Tibial nerve (tissue), 4 donors: ENCODE data around the gene GTF3C2. TPM values are rescaled to one million over a fixed set of nuclear protein-coding genes. Genes with fewer than 3 reads are reported as not detected.
"Not testable (repeated sequence)": the region's sequence is repeated elsewhere in the genome, so short reads cannot be mapped to it uniquely, and the experiment has no call there.

ENCODE experiments used
- DNase-seq, 2 donors: peaks; one replicate each; pipeline ENCODE4 v3.0.0-alpha.2; 2019; ENCODE audit warnings: low spot score in 2 of 2
- H3K27ac ChIP-seq, 4 donors: fragments of 200-600 bp; sonication (generic) in 3 of 4; one replicate each; pipeline ENCODE4 v1.5.1; 2017 to 2019; ENCODE audit warnings: mild to moderate bottlenecking in 1 of 4
- H3K27me3 ChIP-seq, 2 donors: fragments of 200-600 bp; sonication (generic) in 1 of 2; one replicate each; pipeline versions ENCODE4 v1.5.1 to v1.6.0; 2017 to 2019
- H3K36me3 ChIP-seq, 3 donors: fragments of 200-600 bp; sonication (generic); one replicate each; pipeline ENCODE4 v1.5.1; 2018 to 2019
- H3K4me1 ChIP-seq, 4 donors: fragments of 200-600 bp; sonication (generic) in 3 of 4; one replicate each; pipeline ENCODE4 v1.5.1; 2017 to 2019
- H3K4me3 ChIP-seq, 4 donors: fragments of 200-600 bp; sonication (generic) in 3 of 4; one replicate each; pipeline ENCODE4 v1.5.1; 2017 to 2019; ENCODE audit warnings: mild to moderate bottlenecking in 1 of 4, moderate library complexity in 1 of 4
- H3K9me3 ChIP-seq, 4 donors: fragments of 200-600 bp; sonication (generic) in 3 of 4; one replicate each; pipeline ENCODE4 v1.5.1; 2017 to 2019
- EP300 ChIP-seq, 2 donors: sonication (generic); formaldehyde crosslinking; IDR thresholded peaks; one replicate each; pipeline ENCODE4 v1.6.1; 2017; ENCODE audit warnings: antibody characterized with exemption in 2 of 2, mild to moderate bottlenecking in 1 of 2
- POLR2A ChIP-seq, 2 donors: fragments of 450-650 bp; IDR thresholded peaks; one replicate each; pipeline ENCODE4 v1.6.1; 2017; ENCODE audit warnings: antibody characterized with exemption in 2 of 2, mild to moderate bottlenecking in 2 of 2, moderate library complexity in 2 of 2
- WGBS, 2 donors: methylation state at CpG; one replicate each; pipeline ENCODE4 v1.1.5; 2018; 5-methylcytosine and 5-hydroxymethylcytosine counted together
- total RNA-seq, 4 donors: library from RNA; depleted of rRNA; stranded (reverse); fragments of >200 nt; gene quantifications; one replicate each; pipeline ENCODE4 v1.1.0, GENCODE V29; 2016
- TF ChIP-seq, protein P1 (sequence below), 5 experiments: fragments of 200-600 bp in 3 of 5; fragments of 450-650 bp in 2 of 5; sonication (generic) in 3 of 5; IDR thresholded peaks; one replicate each; pipeline ENCODE4 v1.5.1; 2016 to 2019; ENCODE audit warnings: antibody characterized with exemption in 5 of 5, mild to moderate bottlenecking in 3 of 5, moderate library complexity in 2 of 5

GTF3C2 gene
- total RNA-seq, 4 donors from 2014 or later: 38.9 to 54.0 (median 46.0) TPM

DNA sequence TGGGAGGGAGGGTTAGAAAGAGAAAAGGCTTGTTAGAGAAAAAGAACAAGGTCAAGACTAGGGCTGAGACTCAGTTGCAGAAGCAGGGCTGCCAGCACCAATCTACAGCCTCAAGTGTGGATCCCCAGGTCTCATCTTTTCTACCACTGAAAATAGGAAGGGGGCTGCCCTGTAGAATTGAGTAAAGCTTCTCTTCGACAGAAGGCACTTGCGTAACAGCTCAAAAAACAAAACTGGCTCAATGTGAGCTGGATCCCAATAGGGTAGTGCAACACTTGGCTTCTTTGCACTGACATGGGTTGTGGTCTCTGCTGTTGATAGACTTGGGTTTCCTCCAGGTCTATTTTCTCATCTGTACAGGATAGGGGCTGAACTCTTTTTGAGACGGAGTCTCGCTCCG lies 31.8 kb downstream of the GTF3C2 start:
- Histone ChIP-seq H3K27ac (no peak overlapping the region), H3K36me3 (peaks cover 0 to 40% (median 6%) of the 10 kb centered on the region in 3 donors), H3K27me3 (no peaks in the 10 kb centered on the region), H3K4me3 (no peak overlapping the region), H3K4me1 (peaks cover 0 to 28% (median 15%) of the 10 kb centered on the region in 4 donors), H3K9me3 (no peaks in the 10 kb centered on the region)
- 92 to 96% methylated on average over 2 to 5 of the region's 5 CpGs for WGBS, 2 donors
- no peak for TF ChIP-seq EP300 (IDR thresholded peaks at IDR 0.05)
- DNase-seq: no peak

DNA sequence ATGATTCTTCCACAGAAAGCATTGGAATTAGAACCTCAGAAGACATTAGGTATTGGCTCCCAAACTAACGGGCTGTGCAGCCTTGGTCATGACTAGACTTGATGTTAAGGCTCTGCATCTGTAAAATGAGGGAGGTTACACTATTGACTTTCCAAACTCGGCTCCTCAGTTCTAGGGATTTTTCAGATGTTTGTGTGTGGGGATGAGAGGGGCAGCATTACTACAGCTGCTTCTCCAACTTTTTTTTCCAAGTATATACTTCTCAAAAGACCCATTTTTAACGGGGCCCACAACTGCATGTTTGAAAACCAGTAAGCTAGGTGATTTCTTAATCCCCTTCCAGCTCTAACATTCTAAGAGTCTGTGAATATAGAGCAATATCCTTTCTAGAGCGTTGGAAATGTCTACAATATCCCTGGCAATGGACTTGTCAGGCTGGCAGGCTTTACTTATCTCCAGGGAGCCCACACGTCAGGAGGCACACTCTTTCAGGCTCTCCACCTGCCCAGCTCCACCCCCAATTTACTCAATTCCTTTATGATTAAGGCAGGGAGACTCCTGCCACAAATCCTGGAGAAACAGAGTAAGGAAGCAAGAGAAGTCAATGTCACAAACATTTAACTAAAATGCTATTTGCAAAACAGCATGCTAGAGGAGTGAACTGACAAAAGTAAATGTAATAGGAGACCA lies 32.8 kb downstream of the GTF3C2 start:
- 16 to 19% methylated on average over 5 of the region's 5 CpGs for WGBS, 2 donors
- Histone ChIP-seq H3K9me3 (no peaks in the 10 kb centered on the region), H3K27ac (peak overlapping the region; percentile 88 to 97 (median 96)), H3K4me1 (peaks cover 0 to 28% (median 15%) of the 10 kb centered on the region in 4 donors), H3K36me3 (peaks cover 0 to 30% (median 0%) of the 10 kb centered on the region in 3 donors), H3K27me3 (no peaks in the 10 kb centered on the region), H3K4me3 (peak overlapping the region; percentile 59 to 85 (median 74))
- TF ChIP-seq, protein P1, sequence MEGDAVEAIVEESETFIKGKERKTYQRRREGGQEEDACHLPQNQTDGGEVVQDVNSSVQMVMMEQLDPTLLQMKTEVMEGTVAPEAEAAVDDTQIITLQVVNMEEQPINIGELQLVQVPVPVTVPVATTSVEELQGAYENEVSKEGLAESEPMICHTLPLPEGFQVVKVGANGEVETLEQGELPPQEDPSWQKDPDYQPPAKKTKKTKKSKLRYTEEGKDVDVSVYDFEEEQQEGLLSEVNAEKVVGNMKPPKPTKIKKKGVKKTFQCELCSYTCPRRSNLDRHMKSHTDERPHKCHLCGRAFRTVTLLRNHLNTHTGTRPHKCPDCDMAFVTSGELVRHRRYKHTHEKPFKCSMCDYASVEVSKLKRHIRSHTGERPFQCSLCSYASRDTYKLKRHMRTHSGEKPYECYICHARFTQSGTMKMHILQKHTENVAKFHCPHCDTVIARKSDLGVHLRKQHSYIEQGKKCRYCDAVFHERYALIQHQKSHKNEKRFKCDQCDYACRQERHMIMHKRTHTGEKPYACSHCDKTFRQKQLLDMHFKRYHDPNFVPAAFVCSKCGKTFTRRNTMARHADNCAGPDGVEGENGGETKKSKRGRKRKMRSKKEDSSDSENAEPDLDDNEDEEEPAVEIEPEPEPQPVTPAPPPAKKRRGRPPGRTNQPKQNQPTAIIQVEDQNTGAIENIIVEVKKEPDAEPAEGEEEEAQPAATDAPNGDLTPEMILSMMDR (IDR thresholded peaks at IDR 0.05): no peak
- no peak for TF ChIP-seq POLR2A (IDR thresholded peaks at IDR 0.05)
- no peak for TF ChIP-seq EP300 (IDR thresholded peaks at IDR 0.05)
- no peak for DNase-seq

DNA sequence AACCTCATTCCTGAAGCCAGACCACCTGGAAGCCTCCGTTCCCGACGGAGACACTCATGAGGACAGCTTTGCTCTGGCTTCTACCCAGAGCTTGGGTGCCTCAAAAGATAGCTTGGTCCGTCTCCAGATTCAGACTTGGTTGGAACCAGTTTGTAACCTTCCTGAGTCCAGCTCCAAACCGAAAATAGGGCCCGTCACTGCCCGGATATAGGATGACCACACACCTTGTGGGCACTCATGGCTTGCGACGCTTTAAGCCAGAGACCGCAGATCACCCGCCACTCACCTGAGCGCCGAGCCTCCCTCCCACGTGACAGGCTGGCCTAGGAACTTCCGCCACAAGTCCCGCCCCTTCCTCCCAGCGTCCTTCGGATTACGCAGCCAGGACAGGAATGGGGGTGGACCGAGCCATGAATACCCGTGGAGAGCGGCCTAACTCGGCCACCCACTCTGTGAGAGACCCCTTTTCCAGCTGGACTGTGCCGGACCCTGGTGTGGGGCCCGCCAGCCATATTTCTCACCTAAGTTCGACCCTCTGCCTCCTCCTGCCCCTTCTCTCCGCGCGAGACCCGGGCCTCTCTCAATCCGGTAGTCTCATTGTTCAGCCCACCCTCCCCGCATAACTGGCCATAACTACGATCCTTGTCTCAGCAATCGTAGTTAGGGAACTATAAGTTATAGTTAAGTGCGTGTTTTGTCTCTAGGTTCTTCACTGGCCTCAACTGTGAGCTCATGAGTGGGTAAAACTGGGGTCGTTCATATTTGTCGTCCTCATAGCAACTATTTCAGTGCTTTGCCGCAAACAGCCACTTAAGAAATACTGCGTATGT lies 33.6 kb downstream of the GTF3C2 start, which contains the start of gene MPV17:
Gene MPV17, minus strand, starts transcription at position 332 of the 830 bp plus-strand sequence. CDS start 580 bp downstream, outside the sequence.
- Histone ChIP-seq H3K4me1 (peaks cover 0 to 28% (median 15%) of the 10 kb centered on the region in 4 donors), H3K9me3 (no peaks in the 10 kb centered on the region), H3K27ac (peak within 1 kb of the TSS; percentile 88 to 97 (median 96)), H3K27me3 (no peaks in the 10 kb centered on the region), H3K4me3 (peak within 1 kb of the TSS; percentile 59 to 85 (median 74)), H3K36me3 (peaks cover 0 to 23% (median 0%) of the 10 kb centered on the region in 3 donors)
- peak in 1 of 2 donors; percentile 95 for TF ChIP-seq EP300 (IDR thresholded peaks at IDR 0.05)
- TF ChIP-seq, protein P1 (IDR thresholded peaks at IDR 0.05): peak in 1 of 5 experiments; percentile 21
- peak; percentile 42 to 87 for TF ChIP-seq POLR2A (IDR thresholded peaks at IDR 0.05)
- WGBS, 2 donors: 0% methylated on average over 25 to 38 of the region's 39 CpGs
- peak; percentile 77 to 87 for DNase-seq

DNA sequence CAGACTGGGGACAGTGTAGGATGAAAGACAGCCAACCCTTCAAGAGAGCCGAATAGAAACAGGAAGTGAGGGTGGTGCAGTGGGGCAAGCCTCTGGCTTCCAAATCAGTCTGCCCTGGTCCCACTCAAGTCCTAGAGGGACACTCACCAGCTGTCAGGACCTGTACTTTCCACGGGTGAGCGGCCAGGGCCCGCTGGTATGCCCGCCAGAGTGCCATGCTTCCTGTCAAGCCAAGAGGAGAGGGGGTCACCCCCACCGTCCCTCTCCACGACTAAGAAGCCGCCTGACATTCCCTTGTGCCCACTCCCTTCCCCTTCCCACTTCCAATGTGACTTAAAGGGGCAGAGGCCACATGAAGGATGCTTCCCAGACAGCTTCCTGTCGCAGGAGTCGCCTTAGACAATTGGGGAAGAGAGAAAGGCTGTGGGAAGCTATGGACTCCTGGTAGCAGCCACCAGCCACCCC lies 34.2 kb downstream of the GTF3C2 start:
- Histone ChIP-seq H3K27ac (peak overlapping the region; percentile 88 to 97 (median 96)), H3K36me3 (peaks cover 0 to 22% (median 0%) of the 10 kb centered on the region in 3 donors), H3K4me1 (peaks cover 0 to 28% (median 15%) of the 10 kb centered on the region in 4 donors), H3K9me3 (no peaks in the 10 kb centered on the region), H3K4me3 (peak overlapping the region; percentile 59 to 85 (median 74)), H3K27me3 (no peaks in the 10 kb centered on the region)
- WGBS, 2 donors: 3 to 8% methylated on average over 7 to 10 of the region's 10 CpGs
- TF ChIP-seq EP300 (IDR thresholded peaks at IDR 0.05): no peak
- TF ChIP-seq POLR2A (IDR thresholded peaks at IDR 0.05): no peak
- TF ChIP-seq, protein P1 (IDR thresholded peaks at IDR 0.05): no peak
- no peak for DNase-seq

DNA sequence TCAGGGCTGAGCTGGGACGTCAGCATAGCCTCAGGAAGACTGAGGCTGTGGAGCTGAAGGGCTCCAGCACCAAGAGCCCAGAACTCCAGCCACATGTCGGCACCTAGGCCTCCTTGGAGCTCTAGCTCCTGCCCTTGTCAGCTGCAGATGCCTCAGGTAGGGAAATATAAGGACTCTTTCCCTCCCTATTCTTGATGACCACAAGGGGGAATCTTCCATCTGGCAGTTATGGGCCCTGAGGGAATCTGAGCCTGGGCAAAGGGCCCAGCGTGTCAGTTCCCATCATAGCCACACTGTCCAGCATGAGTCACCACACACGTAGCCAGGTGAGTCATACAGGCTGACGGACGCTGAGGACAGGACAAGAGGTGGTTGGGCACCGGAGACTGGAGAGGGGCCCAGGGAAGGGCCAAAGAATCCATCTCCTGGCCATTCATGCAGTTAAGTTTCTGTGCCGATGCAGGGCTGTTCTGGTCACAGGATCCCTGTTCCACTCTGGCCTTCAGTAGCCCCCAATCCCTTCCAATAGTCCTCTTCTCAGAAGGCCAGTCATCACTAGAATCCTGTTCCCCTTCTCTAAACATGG lies 35.5 kb downstream of the GTF3C2 start:
- H3K36me3 ChIP-seq: peaks cover 0 to 22% (median 0%) of the 10 kb centered on the region in 3 donors
- TF ChIP-seq, protein P1 (IDR thresholded peaks at IDR 0.05): peak in 1 of 5 experiments; percentile 21
- TF ChIP-seq EP300 (IDR thresholded peaks at IDR 0.05): peak in 1 of 2 donors; percentile 50
- no peak for TF ChIP-seq POLR2A (IDR thresholded peaks at IDR 0.05)
- DNase-seq: peak; percentile 33 to 49
- peaks cover 0 to 28% (median 15%) of the 10 kb centered on the region in 4 donors for H3K4me1 ChIP-seq
- H3K27me3 ChIP-seq: no peaks in the 10 kb centered on the region
- no peak overlapping the region for H3K4me3 ChIP-seq
- H3K9me3 ChIP-seq: no peaks in the 10 kb centered on the region
- H3K27ac ChIP-seq: no peak overlapping the region
- 64 to 65% methylated on average over 8 of the region's 8 CpGs for WGBS, 2 donors

DNA sequence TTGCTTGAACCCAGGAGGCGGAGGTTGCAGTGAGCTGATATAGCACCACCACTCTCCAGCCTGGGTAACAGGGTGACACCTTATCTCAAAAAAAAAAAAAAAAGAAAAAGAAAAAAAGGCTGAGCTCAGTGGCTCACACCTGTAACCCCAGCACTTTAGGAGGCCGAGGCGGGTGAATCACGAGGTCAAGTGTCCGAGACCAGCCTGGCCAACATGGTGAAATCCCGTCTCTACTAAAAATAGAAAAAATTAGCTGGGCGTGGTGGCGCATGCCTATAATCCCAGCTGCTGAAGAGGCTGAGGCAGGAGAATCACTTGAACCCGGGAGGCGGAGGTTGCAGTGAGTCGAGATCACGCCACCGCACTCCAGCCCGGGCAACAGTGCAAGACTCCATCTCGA lies 36.7 kb downstream of the GTF3C2 start:
- H3K4me3 ChIP-seq, H3K9me3 ChIP-seq, H3K27ac ChIP-seq, DNase-seq, H3K27me3 ChIP-seq: not testable (repeated sequence)
- H3K36me3 ChIP-seq: peaks cover 0 to 31% (median 0%) of the 10 kb centered on the region in 3 donors
- H3K4me1 ChIP-seq: peaks cover 0 to 28% (median 15%) of the 10 kb centered on the region in 4 donors
- 91 to 95% methylated on average over 15 of the region's 15 CpGs for WGBS, 2 donors
